Endothelial cell (in vitro differentiated cells): ENCODE results near the gene PRKCA. TPM values are rescaled to one million over a fixed set of nuclear protein-coding genes. Genes with fewer than 3 reads are reported as not detected.

ENCODE experiments used
- DNase-seq: peaks from one replicate; pipeline ENCODE4 v3.0.0; 2021; ENCODE audit warnings: low spot score
- H3K27ac Mint-ChIP-seq: one replicate; pipeline ENCODE4 v1.8.0; 2021; ENCODE audit warnings: mixed read lengths, inconsistent platforms; ENCODE audit not compliant: unreplicated experiment
- H3K27me3 Mint-ChIP-seq: one replicate; pipeline ENCODE4 v1.8.0; 2021; ENCODE audit warnings: mild to moderate bottlenecking, moderate library complexity, mixed read lengths, inconsistent platforms; ENCODE audit not compliant: unreplicated experiment
- H3K36me3 Mint-ChIP-seq: one replicate; pipeline ENCODE4 v1.8.0; 2021; ENCODE audit warnings: mild to moderate bottlenecking, low read depth, mixed read lengths, inconsistent platforms; ENCODE audit not compliant: unreplicated experiment
- H3K4me1 Mint-ChIP-seq: one replicate; pipeline ENCODE4 v1.8.0; 2021; ENCODE audit warnings: mild to moderate bottlenecking, mixed read lengths, inconsistent platforms; ENCODE audit not compliant: unreplicated experiment
- H3K4me3 Mint-ChIP-seq: one replicate; pipeline ENCODE4 v1.8.0; 2021; ENCODE audit warnings: mild to moderate bottlenecking, mixed read lengths, inconsistent platforms; ENCODE audit not compliant: unreplicated experiment
- H3K9me3 Mint-ChIP-seq: one replicate; pipeline ENCODE4 v1.8.0; 2021; ENCODE audit warnings: mixed read lengths, inconsistent platforms; ENCODE audit not compliant: unreplicated experiment
- total RNA-seq: library from RNA; stranded (reverse); fragmentation: NEBNext Ultra II Directional; extraction: Animal tissue kit (Norgen Biotek cat#: 25700); gene quantifications from one replicate; pipeline ENCODE4 v1.2.1, GENCODE V29; 2021; ENCODE audit not compliant: unreplicated experiment
- TF ChIP-seq, protein P1 (sequence below): fragments of 200-600 bp; sonication (generic); IDR thresholded peaks from one replicate; pipeline ENCODE4 v1.5.0; 2021; ENCODE audit warnings: antibody characterized with exemption; ENCODE audit not compliant: unreplicated experiment

PRKCA gene
- total RNA-seq, 1 donor from 2014 or later: 2.1 TPM

DNA sequence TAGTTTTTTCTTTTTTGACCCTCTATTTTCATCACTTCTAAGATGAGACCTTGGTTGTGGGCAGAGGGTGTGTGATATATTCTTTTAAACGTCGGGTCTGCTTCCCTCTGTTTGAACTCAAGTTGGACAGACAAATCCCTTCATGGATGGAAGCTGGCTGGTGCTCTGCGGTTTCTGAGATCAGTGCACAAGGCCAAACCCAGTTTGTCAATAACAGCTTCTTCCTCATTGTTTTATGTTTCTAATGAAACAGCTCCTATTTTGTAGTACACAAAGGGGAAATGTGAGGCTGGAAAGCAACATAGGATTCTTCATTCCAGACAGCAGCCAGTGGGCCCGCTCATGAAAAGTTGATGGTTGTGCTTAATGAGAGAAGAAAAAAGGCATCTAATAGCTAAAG lies 159.6 kb downstream of the PRKCA start:
- TF ChIP-seq, protein P1, sequence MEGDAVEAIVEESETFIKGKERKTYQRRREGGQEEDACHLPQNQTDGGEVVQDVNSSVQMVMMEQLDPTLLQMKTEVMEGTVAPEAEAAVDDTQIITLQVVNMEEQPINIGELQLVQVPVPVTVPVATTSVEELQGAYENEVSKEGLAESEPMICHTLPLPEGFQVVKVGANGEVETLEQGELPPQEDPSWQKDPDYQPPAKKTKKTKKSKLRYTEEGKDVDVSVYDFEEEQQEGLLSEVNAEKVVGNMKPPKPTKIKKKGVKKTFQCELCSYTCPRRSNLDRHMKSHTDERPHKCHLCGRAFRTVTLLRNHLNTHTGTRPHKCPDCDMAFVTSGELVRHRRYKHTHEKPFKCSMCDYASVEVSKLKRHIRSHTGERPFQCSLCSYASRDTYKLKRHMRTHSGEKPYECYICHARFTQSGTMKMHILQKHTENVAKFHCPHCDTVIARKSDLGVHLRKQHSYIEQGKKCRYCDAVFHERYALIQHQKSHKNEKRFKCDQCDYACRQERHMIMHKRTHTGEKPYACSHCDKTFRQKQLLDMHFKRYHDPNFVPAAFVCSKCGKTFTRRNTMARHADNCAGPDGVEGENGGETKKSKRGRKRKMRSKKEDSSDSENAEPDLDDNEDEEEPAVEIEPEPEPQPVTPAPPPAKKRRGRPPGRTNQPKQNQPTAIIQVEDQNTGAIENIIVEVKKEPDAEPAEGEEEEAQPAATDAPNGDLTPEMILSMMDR: no peak
- H3K9me3 Mint-ChIP-seq: no peaks in the 10 kb centered on the region
- H3K27me3 Mint-ChIP-seq: no peaks in the 10 kb centered on the region
- H3K27ac Mint-ChIP-seq: no peak overlapping the region
- no peak for DNase-seq
- H3K36me3 Mint-ChIP-seq: no peaks in the 10 kb centered on the region
- no peak overlapping the region for H3K4me3 Mint-ChIP-seq
- peaks cover 3% of the 10 kb centered on the region for H3K4me1 Mint-ChIP-seq

DNA sequence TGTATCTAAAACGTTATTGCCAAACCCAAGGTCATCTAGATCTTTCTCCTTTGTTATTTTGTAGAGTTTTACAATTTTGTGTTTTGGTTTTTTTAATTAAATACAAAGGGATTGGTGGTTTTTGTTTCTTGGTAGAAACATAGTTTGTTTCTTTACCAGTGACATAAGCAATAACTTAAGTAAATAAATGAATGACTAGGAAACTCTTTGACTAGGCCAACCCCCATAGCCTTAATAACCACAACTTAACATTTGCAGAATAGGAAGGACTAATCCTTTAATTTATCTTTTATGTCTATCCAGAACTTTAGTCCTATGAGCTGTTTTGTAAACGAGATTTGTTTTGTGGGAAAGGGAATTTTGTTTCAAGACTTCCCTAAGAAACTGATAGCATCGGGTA lies 162.5 kb downstream of the PRKCA start:
- peaks cover 16% of the 10 kb centered on the region for H3K4me1 Mint-ChIP-seq
- no peaks in the 10 kb centered on the region for H3K27me3 Mint-ChIP-seq

DNA sequence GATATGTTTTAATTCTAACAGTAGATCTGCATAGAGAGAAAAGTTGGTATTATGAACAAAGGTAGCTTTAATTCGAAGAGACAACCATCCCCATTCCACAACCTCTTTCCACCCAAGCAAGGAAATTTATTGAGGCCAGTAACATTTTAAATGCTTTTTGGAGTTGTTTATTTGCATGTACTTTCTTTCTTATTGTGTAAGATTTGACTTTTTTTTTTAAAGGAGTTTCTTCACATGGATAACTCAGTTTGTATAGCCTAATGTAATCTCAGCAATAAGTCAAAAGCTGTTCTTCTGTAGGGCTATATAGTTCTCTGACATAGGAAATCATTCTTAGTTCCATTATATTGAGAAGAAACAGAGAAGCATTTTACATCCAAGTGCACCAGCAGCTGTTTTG lies 163.3 kb downstream of the PRKCA start:
- H3K27me3 Mint-ChIP-seq: no peaks in the 10 kb centered on the region
- no peak overlapping the region for H3K4me3 Mint-ChIP-seq
- no peak overlapping the region for H3K27ac Mint-ChIP-seq
- H3K9me3 Mint-ChIP-seq: no peaks in the 10 kb centered on the region
- DNase-seq: no peak
- TF ChIP-seq, protein P1: no peak
- H3K4me1 Mint-ChIP-seq: peaks cover 16% of the 10 kb centered on the region
- H3K36me3 Mint-ChIP-seq: no peaks in the 10 kb centered on the region

More for the DNA sequence above, 162.5 kb downstream of the PRKCA start:
- DNase-seq: no peak
- no peak overlapping the region for H3K27ac Mint-ChIP-seq
- no peaks in the 10 kb centered on the region for H3K36me3 Mint-ChIP-seq
- TF ChIP-seq, protein P1: no peak
- no peak overlapping the region for H3K4me3 Mint-ChIP-seq
- no peaks in the 10 kb centered on the region for H3K9me3 Mint-ChIP-seq

DNA sequence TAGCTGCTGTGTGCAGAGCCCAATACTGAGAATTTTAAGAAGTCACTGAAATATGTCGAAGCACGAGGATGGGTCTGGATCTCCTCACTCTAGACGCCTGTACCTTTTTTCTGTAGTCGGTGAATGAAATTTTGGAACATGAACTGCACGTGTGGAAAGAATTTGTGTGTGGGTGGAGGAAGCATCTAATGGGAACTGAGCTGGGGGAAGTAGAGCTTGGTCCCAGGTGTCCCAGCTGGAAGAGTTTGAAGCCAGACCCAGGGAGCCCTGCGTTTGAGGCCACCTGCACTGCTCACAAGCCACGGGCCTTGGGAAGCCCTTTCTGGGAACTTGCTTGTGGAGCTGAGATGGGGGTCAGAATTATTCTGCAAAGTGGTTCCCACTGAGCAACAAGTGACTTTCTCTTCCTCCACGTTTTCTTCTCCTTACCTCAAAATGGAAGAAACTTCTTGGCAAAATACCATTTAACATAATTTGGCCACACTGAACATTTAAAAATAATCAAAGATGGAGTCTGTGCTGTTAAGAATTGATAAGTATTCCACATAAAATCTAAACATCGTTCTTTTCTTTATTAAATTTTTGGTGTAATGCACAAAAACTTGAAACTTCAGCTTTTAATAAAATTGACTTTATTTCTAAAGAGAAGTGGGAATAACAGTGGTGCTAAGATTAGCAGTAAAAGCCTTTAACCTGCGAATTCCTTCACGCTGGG lies 163.8 kb downstream of the PRKCA start:
- no peak for DNase-seq
- Mint-ChIP-seq H3K27me3 (no peaks in the 10 kb centered on the region), H3K36me3 (no peaks in the 10 kb centered on the region), H3K27ac (no peak overlapping the region), H3K4me3 (no peak overlapping the region), H3K4me1 (peaks cover 16% of the 10 kb centered on the region), H3K9me3 (no peaks in the 10 kb centered on the region)
- TF ChIP-seq, protein P1: no peak

DNA sequence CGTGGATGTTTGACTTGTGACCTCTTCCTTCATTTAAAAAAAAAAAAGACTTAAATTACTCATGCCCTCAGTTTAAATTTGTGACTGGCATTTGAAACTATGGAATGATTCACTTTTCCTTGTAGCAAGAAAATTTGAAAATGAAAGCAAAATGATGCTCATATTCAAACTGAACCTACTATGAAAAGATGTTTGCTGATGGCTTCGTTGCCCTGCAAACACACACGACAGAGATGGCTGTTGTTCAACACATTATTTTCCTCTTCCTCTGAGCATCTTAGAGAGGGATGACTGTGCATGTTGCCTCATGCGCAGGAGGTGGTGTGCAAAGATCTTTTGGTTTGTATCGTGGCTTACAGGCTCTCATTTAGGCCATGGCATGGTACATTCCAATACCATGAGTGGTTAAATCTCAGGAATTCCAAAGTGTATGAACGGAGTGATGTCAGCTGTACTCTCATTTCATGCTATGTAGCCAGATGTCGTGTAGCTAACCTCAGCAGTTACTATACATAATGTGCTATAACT lies 164.5 kb downstream of the PRKCA start:
- Mint-ChIP-seq H3K9me3 (no peaks in the 10 kb centered on the region), H3K4me3 (no peak overlapping the region), H3K27ac (no peak overlapping the region), H3K36me3 (no peaks in the 10 kb centered on the region), H3K27me3 (no peaks in the 10 kb centered on the region), H3K4me1 (peaks cover 16% of the 10 kb centered on the region)
- no peak for DNase-seq
- TF ChIP-seq, protein P1: no peak
